ENCODE measurements around the gene PRAME. TPM values are rescaled to one million over a fixed set of nuclear protein-coding genes. Genes with fewer than 3 reads are reported as not detected.

PRAME gene
- total RNA-seq, 1 donor from 2014 or later, result 1.9 TPM

- no peak overlapping the region for H3K4me3 Mint-ChIP-seq (ENCODE audit: unreplicated experiment)
- H3K27ac Mint-ChIP-seq (ENCODE audit: unreplicated experiment), result no peak overlapping the region
- DNase-seq, result no peak
- H3K27me3 Mint-ChIP-seq (ENCODE audit: unreplicated experiment), result peaks cover 8% of the 10 kb centered on the region
- H3K36me3 Mint-ChIP-seq (ENCODE audit: unreplicated experiment), result peaks cover 8% of the 10 kb centered on the region
- peaks cover 5% of the 10 kb centered on the region for H3K4me1 Mint-ChIP-seq (ENCODE audit: low read depth, unreplicated experiment)
- H3K9me3 Mint-ChIP-seq (ENCODE audit: unreplicated experiment), result peaks cover 3% of the 10 kb centered on the region
- no peak for TF ChIP-seq CTCF (IDR thresholded peaks at IDR 0.05; ENCODE audit: partially characterized antibody, unreplicated experiment)
Measured at GRCh38 chr22:22600531-22601261, 41.6 kb upstream of the PRAME start.

- Mint-ChIP-seq H3K27me3 (ENCODE audit: unreplicated experiment) (peaks cover 8% of the 10 kb centered on the region), H3K27ac (ENCODE audit: unreplicated experiment) (no peak overlapping the region), H3K4me3 (ENCODE audit: unreplicated experiment) (no peak overlapping the region), H3K9me3 (ENCODE audit: unreplicated experiment) (peaks cover 5% of the 10 kb centered on the region), H3K4me1 (ENCODE audit: low read depth, unreplicated experiment) (peaks cover under 1% of the 10 kb centered on the region), H3K36me3 (ENCODE audit: unreplicated experiment) (peaks cover 8% of the 10 kb centered on the region)
- no peak for DNase-seq
- TF ChIP-seq CTCF (IDR thresholded peaks at IDR 0.05; ENCODE audit: partially characterized antibody, unreplicated experiment), result no peak
Measured at GRCh38 chr22:22599248-22599647, 40.2 kb upstream of the PRAME start.

- Mint-ChIP-seq H3K27me3 (ENCODE audit: unreplicated experiment) (peaks cover 10% of the 10 kb centered on the region), H3K36me3 (ENCODE audit: unreplicated experiment) (peaks cover 8% of the 10 kb centered on the region), H3K4me3 (ENCODE audit: unreplicated experiment) (no peak overlapping the region), H3K4me1 (ENCODE audit: low read depth, unreplicated experiment) (peaks cover 2% of the 10 kb centered on the region), H3K27ac (ENCODE audit: unreplicated experiment) (no peak overlapping the region), H3K9me3 (ENCODE audit: unreplicated experiment) (peaks cover 5% of the 10 kb centered on the region)
- no peak for TF ChIP-seq CTCF (IDR thresholded peaks at IDR 0.05; ENCODE audit: partially characterized antibody, unreplicated experiment)
- DNase-seq, result no peak
Measured at GRCh38 chr22:22598144-22598543, 39.1 kb upstream of the PRAME start.

- Mint-ChIP-seq H3K9me3 (ENCODE audit: unreplicated experiment) (peaks cover 5% of the 10 kb centered on the region), H3K4me1 (ENCODE audit: low read depth, unreplicated experiment) (peaks cover 17% of the 10 kb centered on the region), H3K27ac (ENCODE audit: unreplicated experiment) (no peak overlapping the region), H3K27me3 (ENCODE audit: unreplicated experiment) (peaks cover 12% of the 10 kb centered on the region), H3K36me3 (ENCODE audit: unreplicated experiment) (peaks cover 8% of the 10 kb centered on the region), H3K4me3 (ENCODE audit: unreplicated experiment) (no peak overlapping the region)
- no peak for TF ChIP-seq CTCF (IDR thresholded peaks at IDR 0.05; ENCODE audit: partially characterized antibody, unreplicated experiment)
- DNase-seq, result no peak
Measured at GRCh38 chr22:22595001-22595835, 36.2 kb upstream of the PRAME start.
